ENCODE measurements around the gene PARD6G.

DNA sequence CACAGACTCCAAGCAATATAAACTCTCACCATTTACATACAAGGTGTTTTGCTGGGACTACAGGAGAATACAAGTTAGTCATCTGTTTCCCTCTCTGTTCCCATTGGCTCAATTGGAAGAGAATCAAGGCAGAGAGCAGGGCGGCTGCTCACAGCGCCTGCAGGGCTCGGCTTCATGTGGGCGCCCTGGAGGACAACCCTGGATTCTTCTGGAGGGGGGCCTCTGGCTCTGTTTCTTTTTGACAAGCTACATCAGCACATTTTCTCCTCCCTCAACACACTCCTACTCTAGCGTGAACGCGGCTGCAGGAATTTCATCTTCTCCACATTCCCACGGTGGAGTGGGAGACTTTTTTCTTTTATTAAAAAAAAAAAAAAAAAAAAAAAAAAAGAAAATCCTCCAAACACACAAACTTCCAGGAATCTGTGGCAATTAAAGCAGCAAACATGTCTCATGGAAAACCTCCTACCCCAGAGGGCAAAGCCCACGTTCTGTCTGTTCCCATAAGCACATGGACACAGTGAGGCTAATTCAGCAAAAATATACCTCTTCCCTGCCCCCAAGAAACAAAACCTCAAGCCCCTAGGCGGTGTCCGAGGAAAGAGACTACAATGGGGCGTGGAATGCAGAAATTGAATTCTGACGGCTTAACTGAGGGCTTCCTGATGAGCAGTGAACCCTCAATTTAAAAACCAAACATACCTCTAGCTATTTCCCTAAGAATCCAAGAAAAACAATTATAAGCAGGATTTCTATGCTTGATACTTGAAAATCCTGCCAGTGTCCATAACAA is 50.6 kb downstream of the PARD6G start:
- TF ChIP-seq POLR2AphosphoS5 (IDR thresholded peaks at IDR 0.05), result no peak
- TF ChIP-seq, protein P1, sequence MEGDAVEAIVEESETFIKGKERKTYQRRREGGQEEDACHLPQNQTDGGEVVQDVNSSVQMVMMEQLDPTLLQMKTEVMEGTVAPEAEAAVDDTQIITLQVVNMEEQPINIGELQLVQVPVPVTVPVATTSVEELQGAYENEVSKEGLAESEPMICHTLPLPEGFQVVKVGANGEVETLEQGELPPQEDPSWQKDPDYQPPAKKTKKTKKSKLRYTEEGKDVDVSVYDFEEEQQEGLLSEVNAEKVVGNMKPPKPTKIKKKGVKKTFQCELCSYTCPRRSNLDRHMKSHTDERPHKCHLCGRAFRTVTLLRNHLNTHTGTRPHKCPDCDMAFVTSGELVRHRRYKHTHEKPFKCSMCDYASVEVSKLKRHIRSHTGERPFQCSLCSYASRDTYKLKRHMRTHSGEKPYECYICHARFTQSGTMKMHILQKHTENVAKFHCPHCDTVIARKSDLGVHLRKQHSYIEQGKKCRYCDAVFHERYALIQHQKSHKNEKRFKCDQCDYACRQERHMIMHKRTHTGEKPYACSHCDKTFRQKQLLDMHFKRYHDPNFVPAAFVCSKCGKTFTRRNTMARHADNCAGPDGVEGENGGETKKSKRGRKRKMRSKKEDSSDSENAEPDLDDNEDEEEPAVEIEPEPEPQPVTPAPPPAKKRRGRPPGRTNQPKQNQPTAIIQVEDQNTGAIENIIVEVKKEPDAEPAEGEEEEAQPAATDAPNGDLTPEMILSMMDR (IDR thresholded peaks at IDR 0.05), result no peak
